GM19193 (cell line): Measurements from ENCODE around the gene HS6ST2.

Experiments used
- POLR2A ChIP-seq: IDR thresholded peaks from 4 replicates; pipeline ENCODE4 v1.6.1; 2011; ENCODE audit not compliant: insufficient read depth, insufficient read length; ENCODE audit errors: extremely low read depth

HS6ST2 gene

GRCh38 chrX:132958091-132958703 lies at the start of gene HS6ST2:
Gene HS6ST2 (minus strand): TSS chrX:132958629.
- no peak for TF ChIP-seq POLR2A

GRCh38 chrX:133007458-133007857 lies 49.0 kb upstream of the HS6ST2 start:
- TF ChIP-seq POLR2A = no peak

- TF ChIP-seq POLR2A = no peak
Observed at GRCh38 chrX:133005616-133006015, 47.2 kb upstream of the HS6ST2 start.

- no peak for TF ChIP-seq POLR2A
Observed at GRCh38 chrX:133005042-133005441, 46.6 kb upstream of the HS6ST2 start.

- no peak for TF ChIP-seq POLR2A
Observed at GRCh38 chrX:132999209-132999608, 40.8 kb upstream of the HS6ST2 start.

- no peak for TF ChIP-seq POLR2A
Observed at GRCh38 chrX:132990835-132991234, 32.4 kb upstream of the HS6ST2 start.

GRCh38 chrX:132986556-132986955 lies 28.1 kb upstream of the HS6ST2 start:
- no peak for TF ChIP-seq POLR2A

GRCh38 chrX:132984058-132984650 lies 25.7 kb upstream of the HS6ST2 start:
- no peak for TF ChIP-seq POLR2A

- no peak for TF ChIP-seq POLR2A
Observed at GRCh38 chrX:132983496-132983895, 25.1 kb upstream of the HS6ST2 start.

GRCh38 chrX:132968296-132968949 lies 10.0 kb upstream of the HS6ST2 start:
- no peak for TF ChIP-seq POLR2A

GRCh38 chrX:132967049-132967448 lies 8.6 kb upstream of the HS6ST2 start:
- TF ChIP-seq POLR2A = no peak

- TF ChIP-seq POLR2A = no peak
Observed at GRCh38 chrX:132965461-132965860, 7.0 kb upstream of the HS6ST2 start.

- TF ChIP-seq POLR2A = no peak
Observed at GRCh38 chrX:132961511-132961910, 3.1 kb upstream of the HS6ST2 start.

GRCh38 chrX:132957211-132958090 lies 978 bp downstream of the HS6ST2 start:
- TF ChIP-seq POLR2A = no peak
